ENCODE results near the gene SIGLEC11. TPM values are rescaled to one million over a fixed set of nuclear protein-coding genes. Genes with fewer than 3 reads are reported as not detected.

The SIGLEC11 gene
- polyA plus RNA-seq, 2 of the 4 experiments (the other 2 are of a cell fraction) = not detected

DNA sequence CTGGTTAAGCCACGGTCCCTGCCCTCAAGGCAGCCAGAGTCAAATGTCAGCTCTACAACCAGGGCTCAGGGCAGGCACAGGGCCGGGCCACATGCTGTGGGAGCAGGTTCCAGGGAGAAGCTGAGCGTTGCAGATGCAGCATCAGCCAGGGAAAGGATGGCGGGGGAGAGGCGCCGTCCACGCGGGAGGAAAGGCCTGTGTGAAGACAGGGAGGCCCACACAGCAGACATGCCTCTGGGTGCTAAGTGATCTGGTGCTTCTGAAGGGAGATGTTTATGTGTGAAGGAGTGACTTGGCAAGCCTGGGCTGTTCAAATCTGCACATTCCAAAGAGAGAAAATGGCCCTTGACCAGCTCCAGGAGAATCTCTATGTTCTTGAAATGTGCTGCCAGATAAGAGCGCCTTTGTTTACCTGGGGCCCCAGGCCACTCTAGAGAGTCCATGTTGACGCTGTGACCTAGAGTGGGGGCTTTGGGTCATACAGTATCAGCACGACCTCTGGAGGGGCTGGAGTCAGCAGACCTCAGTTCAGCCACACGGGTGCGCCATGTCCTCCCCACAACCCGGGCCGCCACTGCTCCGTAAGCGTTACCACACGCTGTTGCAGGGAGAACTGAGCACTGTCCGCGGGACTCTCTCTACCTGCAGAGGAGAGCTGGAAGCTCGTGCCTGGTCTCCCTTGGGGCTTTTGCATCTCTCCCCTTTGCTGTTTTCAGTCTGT, 47.8 kb downstream of the SIGLEC11 start:
- no peak for DNase-seq (ENCODE audit: low read depth in 1 of 2, low spot score in 1 of 2)
- Histone ChIP-seq H3K4me1 (no peaks in the 10 kb centered on the region), H3K27ac (no peak overlapping the region), H3K4me2 (no peak overlapping the region), H3K9me3 (no peaks in the 10 kb centered on the region), H3K4me3 (no peak overlapping the region)
- WGBS (ENCODE audit: missing lambda C conversion rate) = 95% methylated on average over 21 of the region's 21 CpGs
- TF ChIP-seq, protein P1, sequence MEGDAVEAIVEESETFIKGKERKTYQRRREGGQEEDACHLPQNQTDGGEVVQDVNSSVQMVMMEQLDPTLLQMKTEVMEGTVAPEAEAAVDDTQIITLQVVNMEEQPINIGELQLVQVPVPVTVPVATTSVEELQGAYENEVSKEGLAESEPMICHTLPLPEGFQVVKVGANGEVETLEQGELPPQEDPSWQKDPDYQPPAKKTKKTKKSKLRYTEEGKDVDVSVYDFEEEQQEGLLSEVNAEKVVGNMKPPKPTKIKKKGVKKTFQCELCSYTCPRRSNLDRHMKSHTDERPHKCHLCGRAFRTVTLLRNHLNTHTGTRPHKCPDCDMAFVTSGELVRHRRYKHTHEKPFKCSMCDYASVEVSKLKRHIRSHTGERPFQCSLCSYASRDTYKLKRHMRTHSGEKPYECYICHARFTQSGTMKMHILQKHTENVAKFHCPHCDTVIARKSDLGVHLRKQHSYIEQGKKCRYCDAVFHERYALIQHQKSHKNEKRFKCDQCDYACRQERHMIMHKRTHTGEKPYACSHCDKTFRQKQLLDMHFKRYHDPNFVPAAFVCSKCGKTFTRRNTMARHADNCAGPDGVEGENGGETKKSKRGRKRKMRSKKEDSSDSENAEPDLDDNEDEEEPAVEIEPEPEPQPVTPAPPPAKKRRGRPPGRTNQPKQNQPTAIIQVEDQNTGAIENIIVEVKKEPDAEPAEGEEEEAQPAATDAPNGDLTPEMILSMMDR (IDR thresholded peaks at IDR 0.05) = 0 out of 3 replicates have a peak, but pooled peaks have one; percentile 12
- no peak for TF ChIP-seq ESRRA (IDR thresholded peaks at IDR 0.05; ENCODE audit: borderline replicate concordance, low read length)
- ChIA-PET CTCF (interaction anchor here (1.3 to 4.0 kb wide), 5 partner anchors 14 to 31 kb away, joined by 3 to 20 read pairs (median 6); no protein-coding TSS in a partner anchor), POLR2A (interaction anchor here (0.5 kb wide), 1 partner anchor 237 kb away, joined by 3 read pairs; no protein-coding TSS in a partner anchor)
- peak in 1 of 2 experiments; percentile 27; a peak in 3 of 6 replicates for ATAC-seq
- no peak for FAIRE-seq

DNA sequence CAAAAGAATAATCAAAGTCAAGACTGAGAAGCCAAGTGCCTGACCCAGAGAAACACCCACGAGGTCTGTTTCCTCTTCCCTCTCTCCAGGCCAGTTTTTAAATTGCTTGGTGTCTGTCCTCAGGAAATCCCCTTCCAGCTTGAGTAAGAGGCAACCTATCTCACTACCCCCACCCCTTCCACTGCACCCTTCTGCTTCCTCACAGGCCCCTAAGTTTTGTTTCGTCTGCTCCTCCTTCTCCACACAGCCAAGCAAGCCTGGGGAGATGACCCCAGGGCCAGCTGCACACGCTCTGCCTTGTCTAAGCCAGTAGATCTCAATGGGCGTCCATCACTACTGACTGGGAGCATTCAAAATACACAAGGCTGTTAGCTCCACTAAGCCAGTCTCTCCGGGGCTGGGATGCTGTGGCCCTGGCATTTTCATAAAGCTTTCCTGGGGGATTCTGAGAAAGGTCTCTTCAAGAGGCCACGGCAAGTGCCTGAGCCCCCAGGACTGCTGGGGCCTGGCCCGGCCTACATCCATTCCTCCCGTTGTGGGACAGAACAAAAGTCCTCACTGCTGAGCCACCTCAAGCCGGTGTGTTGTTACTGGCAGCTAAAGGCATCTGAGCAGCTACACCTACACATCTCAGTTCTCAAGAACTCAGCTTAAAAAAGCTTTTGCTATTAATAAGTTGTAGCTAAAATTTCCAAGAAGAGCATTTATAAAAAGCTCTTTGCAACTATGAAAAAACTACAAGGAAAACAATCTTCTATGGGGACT, 49.4 kb downstream of the SIGLEC11 start:
- Histone ChIP-seq H3K9me3 (no peaks in the 10 kb centered on the region), H3K4me3 (no peak overlapping the region), H3K4me1 (no peaks in the 10 kb centered on the region), H3K27ac (0 out of 6 replicates have a peak overlapping the region, but pooled peaks of 1 of the 2 experiments have one; percentile 2), H3K4me2 (no peak overlapping the region)
- TF ChIP-seq ZSCAN20 (CRISPR knock-in tag; IDR thresholded peaks at IDR 0.05) = no peak
- TF ChIP-seq BHLHE40 (IDR thresholded peaks at IDR 0.05; ENCODE audit: low read depth, low read length) = no peak
- TF ChIP-seq, protein P2, sequence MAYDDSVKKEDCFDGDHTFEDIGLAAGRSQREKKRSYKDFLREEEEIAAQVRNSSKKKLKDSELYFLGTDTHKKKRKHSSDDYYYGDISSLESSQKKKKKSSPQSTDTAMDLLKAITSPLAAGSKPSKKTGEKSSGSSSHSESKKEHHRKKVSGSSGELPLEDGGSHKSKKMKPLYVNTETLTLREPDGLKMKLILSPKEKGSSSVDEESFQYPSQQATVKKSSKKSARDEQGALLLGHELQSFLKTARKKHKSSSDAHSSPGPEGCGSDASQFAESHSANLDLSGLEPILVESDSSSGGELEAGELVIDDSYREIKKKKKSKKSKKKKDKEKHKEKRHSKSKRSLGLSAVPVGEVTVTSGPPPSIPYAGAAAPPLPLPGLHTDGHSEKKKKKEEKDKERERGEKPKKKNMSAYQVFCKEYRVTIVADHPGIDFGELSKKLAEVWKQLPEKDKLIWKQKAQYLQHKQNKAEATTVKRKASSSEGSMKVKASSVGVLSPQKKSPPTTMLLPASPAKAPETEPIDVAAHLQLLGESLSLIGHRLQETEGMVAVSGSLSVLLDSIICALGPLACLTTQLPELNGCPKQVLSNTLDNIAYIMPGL (CRISPR knock-in tag; IDR thresholded peaks at IDR 0.05; ENCODE audit: borderline replicate concordance) = no peak
- no peak for TF ChIP-seq FOSL2 (IDR thresholded peaks at IDR 0.05)
- no peak for TF ChIP-seq FOSL2 (CRISPR knock-in tag; IDR thresholded peaks at IDR 0.05)
- TF ChIP-seq, protein P3, sequence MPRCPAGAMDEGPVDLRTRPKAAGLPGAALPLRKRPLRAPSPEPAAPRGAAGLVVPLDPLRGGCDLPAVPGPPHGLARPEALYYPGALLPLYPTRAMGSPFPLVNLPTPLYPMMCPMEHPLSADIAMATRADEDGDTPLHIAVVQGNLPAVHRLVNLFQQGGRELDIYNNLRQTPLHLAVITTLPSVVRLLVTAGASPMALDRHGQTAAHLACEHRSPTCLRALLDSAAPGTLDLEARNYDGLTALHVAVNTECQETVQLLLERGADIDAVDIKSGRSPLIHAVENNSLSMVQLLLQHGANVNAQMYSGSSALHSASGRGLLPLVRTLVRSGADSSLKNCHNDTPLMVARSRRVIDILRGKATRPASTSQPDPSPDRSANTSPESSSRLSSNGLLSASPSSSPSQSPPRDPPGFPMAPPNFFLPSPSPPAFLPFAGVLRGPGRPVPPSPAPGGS (IDR thresholded peaks at IDR 0.05) = no peak
- TF ChIP-seq SREBF2 (IDR thresholded peaks at IDR 0.05) = no peak
- TF ChIP-seq, protein P4, sequence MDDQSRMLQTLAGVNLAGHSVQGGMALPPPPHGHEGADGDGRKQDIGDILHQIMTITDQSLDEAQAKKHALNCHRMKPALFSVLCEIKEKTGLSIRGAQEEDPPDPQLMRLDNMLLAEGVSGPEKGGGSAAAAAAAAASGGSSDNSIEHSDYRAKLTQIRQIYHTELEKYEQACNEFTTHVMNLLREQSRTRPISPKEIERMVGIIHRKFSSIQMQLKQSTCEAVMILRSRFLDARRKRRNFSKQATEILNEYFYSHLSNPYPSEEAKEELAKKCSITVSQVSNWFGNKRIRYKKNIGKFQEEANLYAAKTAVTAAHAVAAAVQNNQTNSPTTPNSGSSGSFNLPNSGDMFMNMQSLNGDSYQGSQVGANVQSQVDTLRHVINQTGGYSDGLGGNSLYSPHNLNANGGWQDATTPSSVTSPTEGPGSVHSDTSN (IDR thresholded peaks at IDR 0.05) = no peak
- no peak for TF ChIP-seq RNF2 (IDR thresholded peaks at IDR 0.05; ENCODE audit: borderline replicate concordance, low read depth)
- TF ChIP-seq PHF8 (IDR thresholded peaks at IDR 0.05; ENCODE audit: borderline replicate concordance, low read depth) = no peak
- TF ChIP-seq ZFP36 (IDR thresholded peaks at IDR 0.05; ENCODE audit: borderline replicate concordance, partially characterized antibody) = no peak
- TF ChIP-seq, protein P5, sequence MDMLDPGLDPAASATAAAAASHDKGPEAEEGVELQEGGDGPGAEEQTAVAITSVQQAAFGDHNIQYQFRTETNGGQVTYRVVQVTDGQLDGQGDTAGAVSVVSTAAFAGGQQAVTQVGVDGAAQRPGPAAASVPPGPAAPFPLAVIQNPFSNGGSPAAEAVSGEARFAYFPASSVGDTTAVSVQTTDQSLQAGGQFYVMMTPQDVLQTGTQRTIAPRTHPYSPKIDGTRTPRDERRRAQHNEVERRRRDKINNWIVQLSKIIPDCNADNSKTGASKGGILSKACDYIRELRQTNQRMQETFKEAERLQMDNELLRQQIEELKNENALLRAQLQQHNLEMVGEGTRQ (IDR thresholded peaks at IDR 0.05) = no peak
- no peak for TF ChIP-seq HOXA7 (CRISPR knock-in tag; IDR thresholded peaks at IDR 0.05)
- TF ChIP-seq, protein P6, sequence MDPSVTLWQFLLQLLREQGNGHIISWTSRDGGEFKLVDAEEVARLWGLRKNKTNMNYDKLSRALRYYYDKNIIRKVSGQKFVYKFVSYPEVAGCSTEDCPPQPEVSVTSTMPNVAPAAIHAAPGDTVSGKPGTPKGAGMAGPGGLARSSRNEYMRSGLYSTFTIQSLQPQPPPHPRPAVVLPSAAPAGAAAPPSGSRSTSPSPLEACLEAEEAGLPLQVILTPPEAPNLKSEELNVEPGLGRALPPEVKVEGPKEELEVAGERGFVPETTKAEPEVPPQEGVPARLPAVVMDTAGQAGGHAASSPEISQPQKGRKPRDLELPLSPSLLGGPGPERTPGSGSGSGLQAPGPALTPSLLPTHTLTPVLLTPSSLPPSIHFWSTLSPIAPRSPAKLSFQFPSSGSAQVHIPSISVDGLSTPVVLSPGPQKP (IDR thresholded peaks at IDR 0.05; ENCODE audit: low read depth, low read length) = no peak
- TF ChIP-seq, protein P1 (IDR thresholded peaks at IDR 0.05) = no peak
- 82% methylated on average over 9 of the region's 9 CpGs for WGBS (ENCODE audit: missing lambda C conversion rate)
- POLR2A ChIA-PET = interaction anchor here (2.0 kb wide), 1 partner anchor 18 kb away, joined by 9 read pairs; the partner anchor contains the start of genes ATF5 and NUP62
- CTCF ChIA-PET = interaction anchor here (0.8 to 2.8 kb wide), 10 partner anchors 8 to 225 kb away, joined by 3 to 12 read pairs (median 3); partner anchors contain the start of genes ATF5 and NUP62
- no peak for ATAC-seq
- DNase-seq (ENCODE audit: low read depth in 1 of 2, low spot score in 1 of 2) = no peak
- no peak for FAIRE-seq

Data from A549 (cell line).